Measurements from ENCODE around the gene PCBP3.

DNA sequence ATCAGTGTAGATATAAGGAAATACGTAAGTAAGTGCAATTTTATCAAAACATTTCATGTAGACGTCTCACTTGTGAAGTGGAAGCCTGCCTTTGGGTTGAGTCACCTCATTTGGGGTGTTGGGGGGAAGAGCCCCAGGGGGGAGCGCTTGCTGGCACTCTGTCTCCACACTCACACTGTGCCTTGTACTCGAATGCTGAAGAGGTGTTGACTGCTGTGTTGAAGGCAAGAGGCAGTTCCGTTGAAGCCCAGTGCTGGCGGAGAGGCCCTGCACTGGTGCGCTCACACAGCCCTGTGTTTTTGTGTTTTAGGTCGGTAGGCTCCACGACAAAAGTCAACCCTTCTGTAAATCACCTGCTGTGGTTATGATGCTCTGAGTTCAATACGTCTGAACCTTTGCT is 206.1 kb downstream of the PCBP3 start:
- TF ChIP-seq TAF1 (IDR thresholded peaks at IDR 0.05; ENCODE audit: borderline replicate concordance, low read depth, low read length): no peak
- no peak for TF ChIP-seq POLR2A (IDR thresholded peaks at IDR 0.05; ENCODE audit: low read depth, low read length)
- TF ChIP-seq POLR2AphosphoS5 (IDR thresholded peaks at IDR 0.05; ENCODE audit: low read depth, low read length): no peak
